Activated CD4-positive, alpha-beta memory T cell treated with anti-CD3 and anti-CD28 coated beads for 36 hours (primary cell): ENCODE results near the gene NEUROG2. TPM values are rescaled to one million over a fixed set of nuclear protein-coding genes. Genes with fewer than 3 reads are reported as not detected.
"Not testable (repeated sequence)": the region's sequence is repeated elsewhere in the genome, so short reads cannot be mapped to it uniquely, and the experiment has no call there.

Source experiments
- CTCF ChIA-PET: fragments of 350-600 bp; sonication (Branson Sonifier 250); formaldehyde crosslinking; loops from one replicate; lab custom pipeline; 2021; ENCODE audit warnings: antibody characterized with exemption, inconsistent platforms; lab: Charles Lee
- POLR2A ChIA-PET: fragments of 350-600 bp; sonication (Branson Sonifier 250); formaldehyde crosslinking; loops from one replicate; lab custom pipeline; 2021; ENCODE audit warnings: antibody characterized with exemption; lab: Charles Lee
- DNase-seq: peaks from one replicate; pipeline ENCODE4 v3.0.0-alpha.2; 2020
- H3K27ac Mint-ChIP-seq: one replicate; pipeline ENCODE4 v1.8.0; 2021; ENCODE audit warnings: mixed read lengths
- H3K27me3 Mint-ChIP-seq: one replicate; pipeline ENCODE4 v1.8.0; 2021; ENCODE audit warnings: mixed read lengths
- H3K36me3 Mint-ChIP-seq: one replicate; pipeline ENCODE4 v1.8.0; 2021; ENCODE audit warnings: mixed read lengths
- H3K4me1 Mint-ChIP-seq: one replicate; pipeline ENCODE4 v1.8.0; 2021; ENCODE audit warnings: low read depth, mixed read lengths
- H3K4me3 Mint-ChIP-seq: one replicate; pipeline ENCODE4 v1.8.0; 2021; ENCODE audit warnings: mild to moderate bottlenecking, mixed read lengths
- H3K9me3 Mint-ChIP-seq: one replicate; pipeline ENCODE4 v1.8.0; 2021; ENCODE audit warnings: mixed read lengths
- intact Hi-C: fragments of 100-400 bp; cut with micrococcal nuclease; formaldehyde crosslinking; loops from one replicate; pipeline ENCODE4 v1.15.1; 2023
- total RNA-seq, 2 experiments: library from RNA; stranded (reverse); gene quantifications; one replicate each; pipeline ENCODE4 v1.2.3, GENCODE V29; 2021

The NEUROG2 gene
- total RNA-seq, 2 experiments from 2014 or later, result not detected

DNA sequence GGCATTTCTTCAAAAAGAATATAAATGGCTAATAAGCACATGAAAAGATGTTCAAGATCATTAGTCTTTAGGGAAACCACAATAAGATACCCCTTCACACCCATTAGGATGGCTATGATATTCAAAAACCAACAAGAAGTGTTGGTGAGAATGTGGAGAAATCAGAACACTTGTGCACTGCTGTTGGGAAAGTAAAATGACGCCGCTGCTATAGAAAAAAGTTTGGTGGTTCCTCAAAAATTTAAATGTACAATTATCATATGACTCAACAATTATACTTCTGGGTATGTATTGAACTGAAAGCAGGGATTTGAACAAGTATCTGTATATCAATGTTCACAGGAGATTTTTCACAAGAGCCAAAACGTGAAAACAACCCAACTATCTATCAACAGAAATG, 29.4 kb upstream of the NEUROG2 start:
- no peak overlapping the region for H3K27ac Mint-ChIP-seq
- H3K27me3 Mint-ChIP-seq, result no peaks in the 10 kb centered on the region
- POLR2A ChIA-PET, result interaction anchor here (1.0 kb wide), 1 partner anchor 63 kb away, joined by 3 read pairs; no protein-coding TSS in a partner anchor
- CTCF ChIA-PET, result no interaction called here
- no peak overlapping the region for H3K4me3 Mint-ChIP-seq
- H3K9me3 Mint-ChIP-seq, result no peaks in the 10 kb centered on the region
- H3K36me3 Mint-ChIP-seq, result peaks cover 9% of the 10 kb centered on the region
- DNase-seq, result no peak
- no peaks in the 10 kb centered on the region for H3K4me1 Mint-ChIP-seq
- intact Hi-C loops, result no loop called here

DNA sequence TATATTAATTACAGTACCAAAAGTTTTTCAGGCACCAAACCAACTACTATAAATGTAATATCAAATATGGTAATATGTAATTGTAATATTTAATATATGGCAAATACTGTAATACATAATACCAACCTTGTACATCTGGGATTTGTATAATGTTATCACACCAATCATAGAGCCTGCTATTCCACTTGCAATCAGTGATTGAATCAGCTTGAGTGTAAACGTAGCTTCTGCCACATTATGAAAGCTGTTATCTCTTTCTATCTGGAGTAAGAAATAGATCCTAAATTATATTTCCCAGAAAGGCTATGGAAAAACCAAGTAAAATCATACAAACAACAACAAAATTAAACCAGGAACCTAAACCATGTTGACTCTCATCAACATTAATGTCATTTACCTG, 24.7 kb upstream of the NEUROG2 start:
- no peaks in the 10 kb centered on the region for H3K27me3 Mint-ChIP-seq
- ChIA-PET CTCF (interaction anchor here (0.8 kb wide), 1 partner anchor 223 kb away, joined by 3 read pairs; no protein-coding TSS in a partner anchor), POLR2A (no interaction called here)
- peaks cover 15% of the 10 kb centered on the region for H3K36me3 Mint-ChIP-seq
- H3K4me1 Mint-ChIP-seq, result no peaks in the 10 kb centered on the region
- H3K9me3 Mint-ChIP-seq, result no peaks in the 10 kb centered on the region
- H3K27ac Mint-ChIP-seq, result no peak overlapping the region
- intact Hi-C loops, result no loop called here
- no peak for DNase-seq
- H3K4me3 Mint-ChIP-seq, result no peak overlapping the region

DNA sequence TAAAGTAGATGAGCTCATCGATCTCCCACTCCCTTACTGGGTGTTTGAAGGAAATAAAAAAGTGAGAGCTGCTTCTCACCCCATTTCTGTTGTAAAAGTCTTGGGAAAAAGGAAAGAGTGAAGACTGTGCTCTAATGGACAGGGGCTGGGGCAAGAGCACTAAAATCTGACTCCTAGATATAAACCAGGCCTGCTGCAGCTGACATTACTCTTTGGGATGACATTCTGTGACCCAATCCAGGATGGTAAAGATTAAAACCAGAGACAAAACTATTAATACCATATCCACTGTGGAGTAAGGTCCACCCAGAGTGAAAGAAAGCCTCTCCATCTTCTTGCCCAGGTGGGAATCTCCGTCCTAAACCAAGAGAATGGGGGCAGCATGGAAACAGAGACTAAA, 20.1 kb upstream of the NEUROG2 start:
- POLR2A ChIA-PET, result no interaction called here
- peaks cover 6% of the 10 kb centered on the region for H3K36me3 Mint-ChIP-seq
- CTCF ChIA-PET, result interaction anchor here (0.6 to 3.4 kb wide), 3 partner anchors 12 to 209 kb away, joined by 4 to 10 read pairs (median 4); no protein-coding TSS in a partner anchor

DNA sequence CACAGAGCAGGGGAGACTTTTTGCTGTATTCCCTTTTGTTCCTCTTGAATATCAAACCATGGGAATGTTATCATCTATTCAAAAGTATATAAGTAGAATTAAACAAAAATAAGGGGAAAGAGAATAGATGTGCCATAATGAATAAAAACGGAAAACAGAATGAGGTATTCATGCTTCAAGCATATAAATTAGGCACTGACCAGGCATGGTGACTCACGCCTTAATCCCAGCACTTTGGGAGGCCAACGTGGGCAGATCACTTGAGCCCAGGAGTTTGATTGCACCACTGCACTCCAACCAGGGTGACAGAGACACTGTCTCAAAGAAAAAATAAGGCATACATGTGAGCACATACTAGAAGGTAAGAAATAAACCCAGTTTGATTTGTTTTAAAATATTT, 16.3 kb upstream of the NEUROG2 start:
- H3K9me3 Mint-ChIP-seq, result no peaks in the 10 kb centered on the region
- no peak overlapping the region for H3K4me3 Mint-ChIP-seq
- peaks cover 14% of the 10 kb centered on the region for H3K27me3 Mint-ChIP-seq
- H3K27ac Mint-ChIP-seq, result no peak overlapping the region
- H3K36me3 Mint-ChIP-seq, result no peaks in the 10 kb centered on the region
- POLR2A ChIA-PET, result no interaction called here
- intact Hi-C loops, result no loop called here
- H3K4me1 Mint-ChIP-seq, result no peaks in the 10 kb centered on the region
- no peak for DNase-seq
- CTCF ChIA-PET, result no interaction called here

More for the DNA sequence above, 20.1 kb upstream of the NEUROG2 start:
- intact Hi-C loops, result no loop called here
- Mint-ChIP-seq H3K27ac (no peak overlapping the region), H3K9me3 (no peaks in the 10 kb centered on the region), H3K4me1 (no peaks in the 10 kb centered on the region), H3K27me3 (peaks cover 4% of the 10 kb centered on the region), H3K4me3 (no peak overlapping the region)
- DNase-seq, result no peak

DNA sequence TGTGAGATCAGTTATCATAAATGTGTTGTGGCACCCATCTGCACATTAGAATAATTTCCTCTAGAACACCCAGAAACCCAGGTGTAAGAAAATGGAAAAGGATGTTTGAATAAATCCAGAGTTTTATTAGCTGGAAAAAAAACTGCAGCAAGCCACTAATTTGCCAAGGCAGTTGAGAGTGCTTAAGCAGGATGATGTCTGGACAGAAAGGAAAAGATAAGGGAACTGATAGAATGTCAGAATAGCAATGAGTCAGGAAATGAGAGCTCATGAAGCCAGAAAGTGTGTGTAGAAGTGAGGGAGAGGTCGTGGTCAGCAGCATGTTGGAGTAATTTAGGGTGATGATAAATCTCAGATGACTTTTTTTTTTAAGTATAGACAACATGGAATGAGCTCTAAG, 15.2 kb upstream of the NEUROG2 start:
- POLR2A ChIA-PET, result no interaction called here
- H3K36me3 Mint-ChIP-seq, result no peaks in the 10 kb centered on the region
- H3K4me3 Mint-ChIP-seq, result no peak overlapping the region
- H3K9me3 Mint-ChIP-seq, result no peaks in the 10 kb centered on the region
- intact Hi-C loops, result no loop called here
- no peaks in the 10 kb centered on the region for H3K4me1 Mint-ChIP-seq
- no peak for DNase-seq
- H3K27ac Mint-ChIP-seq, result no peak overlapping the region
- peaks cover 16% of the 10 kb centered on the region for H3K27me3 Mint-ChIP-seq
- CTCF ChIA-PET, result interaction anchor here (1.3 kb wide), 1 partner anchor 203 kb away, joined by 5 read pairs; no protein-coding TSS in a partner anchor

DNA sequence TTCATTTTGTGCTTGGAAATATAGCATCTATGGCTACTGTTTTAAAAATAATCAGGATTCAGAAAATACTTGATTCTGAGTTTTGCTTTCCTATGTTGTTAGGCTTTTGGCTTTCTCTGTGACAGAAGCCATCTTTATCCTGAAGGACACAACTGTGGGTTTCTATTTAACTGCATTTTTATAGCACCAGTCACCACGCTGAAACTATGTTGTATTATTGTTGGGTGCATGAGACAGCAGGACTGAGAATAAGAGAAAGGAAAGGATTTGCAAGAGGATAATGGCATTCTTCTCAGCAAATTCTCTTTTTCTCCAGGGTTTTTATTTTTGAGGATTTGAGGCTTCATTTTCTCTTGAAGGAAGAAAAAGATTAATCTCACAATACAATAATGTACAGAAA, 10.1 kb upstream of the NEUROG2 start:
- POLR2A ChIA-PET, result no interaction called here
- H3K4me1 Mint-ChIP-seq, result peaks cover 18% of the 10 kb centered on the region

DNA sequence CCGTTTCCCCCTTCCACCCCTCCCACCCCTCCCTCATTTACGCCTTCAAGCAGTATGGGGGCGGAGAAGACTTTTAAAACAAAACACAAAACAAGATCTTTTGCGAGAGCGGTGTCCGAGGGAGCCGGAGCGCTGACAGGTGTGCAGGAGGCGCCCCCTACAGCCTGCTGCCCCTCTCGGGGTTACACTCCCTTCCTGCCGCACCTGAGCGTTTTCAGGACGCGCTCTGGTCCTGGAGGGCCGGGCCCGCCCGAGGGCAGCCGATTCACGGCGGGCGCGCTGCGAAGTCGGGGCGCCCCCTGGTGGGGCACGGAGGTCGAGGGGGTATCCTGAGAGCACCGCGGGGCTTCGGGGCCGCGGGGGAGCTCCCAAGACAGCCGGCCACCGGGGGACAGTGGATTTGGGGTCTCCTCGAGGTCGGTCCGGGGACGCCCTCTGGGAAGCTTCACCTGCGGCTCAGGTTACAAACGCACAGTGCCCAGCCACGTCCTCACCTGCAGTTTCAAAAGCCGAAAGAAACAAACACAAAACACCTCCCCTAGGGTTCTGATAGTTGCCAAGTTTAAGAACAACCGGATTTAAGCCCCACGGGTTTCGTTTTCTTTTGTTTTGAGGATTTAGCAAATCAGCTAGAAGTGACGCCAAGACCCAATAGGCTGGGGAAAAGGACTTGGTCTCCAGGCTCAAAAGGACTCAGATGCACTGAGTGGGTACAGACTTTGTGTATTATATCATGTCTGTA, 8.0 kb upstream of the NEUROG2 start:
- intact Hi-C loops, result loop anchor here (1.0 to 5.0 kb wide), 10 partner anchors 9 to 447 kb away; no protein-coding TSS in a partner anchor
- peaks cover 3% of the 10 kb centered on the region for H3K36me3 Mint-ChIP-seq
- H3K4me3 Mint-ChIP-seq, result peak overlapping the region; percentile 72
- H3K27me3 Mint-ChIP-seq, result peaks cover 51% of the 10 kb centered on the region
- ChIA-PET CTCF (interaction anchor here (0.7 to 4.0 kb wide), 29 partner anchors 8 to 451 kb away, joined by 3 to 52 read pairs (median 4); partner anchors contain the start of gene NEUROG2), POLR2A (interaction anchor here (0.5 kb wide), 1 partner anchor 136 kb away, joined by 4 read pairs; no protein-coding TSS in a partner anchor)
- H3K9me3 Mint-ChIP-seq, result no peaks in the 10 kb centered on the region
- peaks cover 31% of the 10 kb centered on the region for H3K4me1 Mint-ChIP-seq
- peak; percentile 86 for DNase-seq
- H3K27ac Mint-ChIP-seq, result no peak overlapping the region

More for the DNA sequence above, 10.1 kb upstream of the NEUROG2 start:
- Mint-ChIP-seq H3K27me3 (peaks cover 42% of the 10 kb centered on the region), H3K36me3 (peaks cover 3% of the 10 kb centered on the region), H3K27ac (no peak overlapping the region), H3K4me3 (no peak overlapping the region), H3K9me3 (no peaks in the 10 kb centered on the region)
- CTCF ChIA-PET, result no interaction called here
- DNase-seq, result no peak
- intact Hi-C loops, result no loop called here

DNA sequence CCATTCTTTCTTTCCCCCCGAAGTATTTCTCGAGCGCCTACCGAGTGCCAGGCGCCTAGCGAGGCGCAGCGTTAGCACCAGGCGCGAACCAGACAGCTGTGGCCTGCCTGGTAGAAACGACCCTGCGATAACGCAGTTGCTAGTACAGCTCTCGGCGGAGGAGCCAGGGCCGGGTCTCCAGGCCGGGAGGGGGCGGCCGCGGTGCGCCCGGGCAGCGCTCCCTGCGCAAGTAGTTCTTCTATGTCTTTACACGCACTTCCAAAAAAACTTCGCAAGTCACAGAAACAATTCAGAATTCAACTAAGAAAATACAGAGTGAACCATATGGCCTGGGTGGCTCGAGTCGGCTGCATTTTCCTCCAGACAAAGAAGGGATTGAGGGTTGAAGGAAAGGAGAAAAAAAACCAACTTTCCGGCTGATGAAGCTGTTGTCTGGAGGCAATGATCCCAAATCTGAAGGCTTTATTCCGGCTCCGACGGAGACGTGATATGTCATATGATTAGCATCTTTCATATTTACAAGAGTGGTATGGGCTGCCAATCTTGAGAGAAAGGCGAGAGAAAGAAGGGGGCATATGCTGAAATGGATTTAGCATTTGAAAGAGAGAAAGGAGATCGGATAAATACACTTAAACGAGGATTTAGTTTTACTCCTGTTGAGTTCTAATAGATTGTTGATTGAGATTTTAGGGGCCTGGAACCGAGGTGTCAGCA, 7.2 kb upstream of the NEUROG2 start:
- POLR2A ChIA-PET, result interaction anchor here (0.5 to 1.0 kb wide), 2 partner anchors 11 to 135 kb away, joined by 4 to 5 read pairs; no protein-coding TSS in a partner anchor
- intact Hi-C loops, result loop anchor here (1.0 to 5.0 kb wide), 10 partner anchors 8 to 446 kb away; no protein-coding TSS in a partner anchor
- H3K36me3 Mint-ChIP-seq, result peaks cover 3% of the 10 kb centered on the region
- DNase-seq, result peak; percentile 64
- H3K27ac Mint-ChIP-seq, result no peak overlapping the region
- H3K4me1 Mint-ChIP-seq, result peaks cover 32% of the 10 kb centered on the region
- no peaks in the 10 kb centered on the region for H3K9me3 Mint-ChIP-seq
- CTCF ChIA-PET, result interaction anchor here (0.9 to 4.0 kb wide), 12 partner anchors 9 to 450 kb away, joined by 3 to 52 read pairs (median 6); no protein-coding TSS in a partner anchor
- H3K27me3 Mint-ChIP-seq, result peaks cover 58% of the 10 kb centered on the region
- H3K4me3 Mint-ChIP-seq, result peak overlapping the region; percentile 72

DNA sequence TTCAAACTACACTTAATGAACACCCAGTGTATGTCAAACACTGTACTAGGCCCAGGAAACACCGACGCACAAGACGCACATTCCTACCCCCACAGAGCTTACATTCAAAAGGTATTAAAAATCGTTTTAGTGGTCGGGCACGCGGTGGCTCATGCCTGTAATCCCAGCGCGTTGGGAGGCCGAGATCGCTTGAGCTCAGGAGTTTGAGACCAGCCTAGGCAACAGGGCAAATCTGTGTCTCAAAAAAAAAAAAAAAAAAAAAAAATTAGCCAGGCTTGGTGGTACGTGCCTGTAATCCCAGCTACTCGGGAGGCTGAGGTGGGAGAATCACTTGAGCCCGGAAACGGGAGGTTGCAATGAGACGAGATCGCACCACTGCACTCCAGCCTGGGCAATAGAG, 6.5 kb upstream of the NEUROG2 start:
- H3K27ac Mint-ChIP-seq, H3K9me3 Mint-ChIP-seq, H3K36me3 Mint-ChIP-seq, DNase-seq: not testable (repeated sequence)
- ChIA-PET CTCF (interaction anchor here (0.9 to 4.0 kb wide), 8 partner anchors 8 to 422 kb away, joined by 3 to 52 read pairs (median 19); no protein-coding TSS in a partner anchor), POLR2A (interaction anchor here (1.0 kb wide), 1 partner anchor 10 kb away, joined by 5 read pairs; no protein-coding TSS in a partner anchor)
- H3K27me3 Mint-ChIP-seq, result peaks cover 66% of the 10 kb centered on the region
- intact Hi-C loops, result loop anchor here (2.0 to 5.0 kb wide), 3 partner anchors 240 to 445 kb away; no protein-coding TSS in a partner anchor
- H3K4me1 Mint-ChIP-seq, result peaks cover 40% of the 10 kb centered on the region
- peak overlapping the region; percentile 29 for H3K4me3 Mint-ChIP-seq

DNA sequence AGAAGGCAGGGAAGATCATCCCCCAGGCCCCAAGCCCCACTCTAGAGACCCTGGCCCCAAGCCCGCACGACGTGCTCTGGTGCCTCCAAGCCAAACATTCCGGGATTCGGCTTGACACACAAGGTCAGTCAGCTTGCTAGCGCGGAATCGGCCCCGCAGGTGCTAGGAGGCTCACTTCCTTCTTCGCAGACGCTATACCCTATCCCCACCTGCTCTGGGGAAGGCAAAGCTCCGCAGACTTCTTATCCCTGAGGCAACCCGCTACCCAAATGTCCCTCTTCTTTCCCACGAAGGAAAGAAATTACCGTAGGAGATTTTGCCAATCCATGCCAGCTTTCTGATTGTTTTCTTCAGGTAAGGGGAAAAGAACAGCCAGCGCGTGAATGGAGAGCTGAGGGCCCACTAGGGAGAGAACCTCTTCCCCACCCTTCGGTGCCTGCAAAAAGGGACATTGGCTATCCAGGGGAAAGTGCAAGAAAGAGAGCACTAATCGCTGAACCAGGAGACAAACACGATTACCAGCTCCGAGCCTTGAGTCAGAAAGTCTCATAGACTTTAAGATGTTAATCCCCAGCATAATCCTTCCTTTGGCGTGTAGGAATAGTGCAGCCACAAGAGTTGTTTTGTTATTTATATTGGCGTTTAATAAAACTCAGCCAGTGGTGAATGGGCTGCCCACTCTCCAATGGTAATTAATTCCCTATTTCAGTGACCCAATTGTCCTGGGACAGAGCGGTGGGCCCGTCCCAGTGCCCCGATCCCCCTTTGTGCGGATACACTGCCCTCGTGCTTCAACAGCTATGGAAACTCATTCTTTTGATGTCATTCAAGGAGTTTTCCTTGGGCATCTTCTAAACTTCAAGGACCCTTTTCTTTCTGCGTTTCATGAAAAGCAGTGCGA, 5.4 kb upstream of the NEUROG2 start:
- CTCF ChIA-PET, result interaction anchor here (4.0 kb wide), 1 partner anchor 10 kb away, joined by 52 read pairs; no protein-coding TSS in a partner anchor
- Mint-ChIP-seq H3K27ac (no peak overlapping the region), H3K4me3 (peak overlapping the region; percentile 16), H3K4me1 (peaks cover 47% of the 10 kb centered on the region), H3K9me3 (no peaks in the 10 kb centered on the region), H3K27me3 (peaks cover 72% of the 10 kb centered on the region), H3K36me3 (peaks cover 3% of the 10 kb centered on the region)
- POLR2A ChIA-PET, result interaction anchor here (0.8 kb wide), 1 partner anchor 277 kb away, joined by 3 read pairs; no protein-coding TSS in a partner anchor
- intact Hi-C loops, result loop anchor here (2.0 to 5.0 kb wide), 3 partner anchors 241 to 444 kb away; no protein-coding TSS in a partner anchor
- no peak for DNase-seq
